Body of pancreas (tissue), 4 donors: ENCODE results near the gene ITGA8. TPM values are rescaled to one million over a fixed set of nuclear protein-coding genes. Genes with fewer than 3 reads are reported as not detected.

ENCODE experiments used
- ATAC-seq: fragments of 150-250 bp; one replicate; pipeline ENCODE4 v1.9.1; 2016
- DNase-seq, 4 donors: peaks; one replicate each; pipeline ENCODE4 v3.0.0-alpha.2; 2019
- H3K27ac ChIP-seq, 4 donors: fragments of 200-600 bp; sonication (generic); 1 replicate in 3 of 4; 2 replicates in 1 of 4; pipeline versions ENCODE4 v1.5.1 to v1.6.1; 2016 to 2019; ENCODE audit warnings: mild to moderate bottlenecking in 1 of 4, mixed read lengths in 1 of 4, moderate library complexity in 1 of 4
- H3K27me3 ChIP-seq, 2 donors: fragments of 200-600 bp; sonication (generic); one replicate each; pipeline ENCODE4 v1.6.0; 2016; ENCODE audit warnings: mild to moderate bottlenecking in 1 of 2
- H3K36me3 ChIP-seq, 2 donors: fragments of 200-600 bp; sonication (generic); replicated peaks in 1 of 2; 2 replicates each; pipeline ENCODE4 v1.5.1; 2016; ENCODE audit warnings: low read depth in 2 of 2; ENCODE audit not compliant: insufficient read depth in 1 of 2
- H3K4me1 ChIP-seq: fragments of 200-600 bp; sonication (generic); one replicate; pipeline ENCODE4 v1.6.0; 2016
- H3K4me3 ChIP-seq, 2 donors: fragments of 200-600 bp; sonication (generic); 1 replicate in 1 of 2; 2 replicates in 1 of 2; pipeline ENCODE4 v1.5.1; 2016 to 2019
- H3K9me3 ChIP-seq, 3 donors: fragments of 200-600 bp; sonication (generic); 1 replicate in 2 of 3; 2 replicates in 1 of 3; pipeline ENCODE4 v1.5.1; 2016
- CTCF ChIP-seq, 7 experiments: fragments of 450-650 bp in 4 of 7; fragments of 200-600 bp in 3 of 7; sonication (generic) in 3 of 7; IDR thresholded peaks; one replicate each; pipeline ENCODE4 v1.5.1; 2016 to 2019; ENCODE audit warnings: antibody characterized with exemption in 7 of 7
- POLR2A ChIP-seq, 3 donors: fragments of 450-650 bp; IDR thresholded peaks; one replicate each; pipeline ENCODE4 v1.6.1; 2016; ENCODE audit warnings: antibody characterized with exemption in 3 of 3, mild to moderate bottlenecking in 2 of 3
- WGBS, 2 donors: methylation state at CpG; one replicate each; pipeline ENCODE4 v1.1.5; 2017; 5-methylcytosine and 5-hydroxymethylcytosine counted together
- intact Hi-C: fragments of 100-400 bp; cut with DNase I; formaldehyde crosslinking; loops from one replicate; pipeline ENCODE4 v1.15.1; 2023
- total RNA-seq, 2 donors: library from RNA; depleted of rRNA; stranded (reverse); fragments of >200 nt; gene quantifications; one replicate each; pipeline ENCODE4 v1.1.0, GENCODE V29; 2016

The ITGA8 gene
- total RNA-seq, 2 donors from 2014 or later = 0.66 to 0.78 TPM

GRCh38 chr10:15620836-15621515 lies 98.7 kb downstream of the ITGA8 start:
- WGBS, 2 donors = 29 to 45% methylated on average over 3 of the region's 3 CpGs
- intact Hi-C loops = no loop called here
- Histone ChIP-seq H3K9me3 (no peaks in the 10 kb centered on the region), H3K4me1 (no peaks in the 10 kb centered on the region), H3K27ac (no peak overlapping the region), H3K36me3 (no peaks in the 10 kb centered on the region), H3K4me3 (no peak overlapping the region), H3K27me3 (no peaks in the 10 kb centered on the region)
- ATAC-seq (no peak), DNase-seq (no peak)
- TF ChIP-seq POLR2A (IDR thresholded peaks at IDR 0.05) (no peak), CTCF (IDR thresholded peaks at IDR 0.05) (no peak)

- no peaks in the 10 kb centered on the region for H3K27me3 ChIP-seq
- ATAC-seq (no peak), DNase-seq (no peak)
- no peaks in the 10 kb centered on the region for H3K36me3 ChIP-seq
- intact Hi-C loops = no loop called here
- no peak overlapping the region for H3K4me3 ChIP-seq
- no peaks in the 10 kb centered on the region for H3K4me1 ChIP-seq
- no peaks in the 10 kb centered on the region for H3K9me3 ChIP-seq
- TF ChIP-seq POLR2A (IDR thresholded peaks at IDR 0.05) (no peak), CTCF (IDR thresholded peaks at IDR 0.05) (no peak)
- 74 to 89% methylated on average over 5 of the region's 5 CpGs for WGBS, 2 donors
- H3K27ac ChIP-seq = no peak overlapping the region
These were observed 99.4 kb downstream of the ITGA8 start for GRCh38 chr10:15620337-15620736.

- DNase-seq = no peak
- H3K27ac ChIP-seq = no peak overlapping the region
- H3K27me3 ChIP-seq = no peaks in the 10 kb centered on the region
- intact Hi-C loops = no loop called here
- no peaks in the 10 kb centered on the region for H3K4me1 ChIP-seq
- no peak overlapping the region for H3K4me3 ChIP-seq
- no peaks in the 10 kb centered on the region for H3K36me3 ChIP-seq
- ATAC-seq = no peak
- TF ChIP-seq CTCF (IDR thresholded peaks at IDR 0.05) (no peak), POLR2A (IDR thresholded peaks at IDR 0.05) (no peak)
- no peaks in the 10 kb centered on the region for H3K9me3 ChIP-seq
- WGBS, 2 donors = 69 to 86% methylated on average over 2 of the region's 2 CpGs
These were observed 110.5 kb downstream of the ITGA8 start for GRCh38 chr10:15609246-15609645.

- Histone ChIP-seq H3K4me3 (no peak overlapping the region), H3K27ac (no peak overlapping the region), H3K27me3 (no peaks in the 10 kb centered on the region), H3K36me3 (no peaks in the 10 kb centered on the region), H3K9me3 (no peaks in the 10 kb centered on the region), H3K4me1 (no peaks in the 10 kb centered on the region)
- DNase-seq (no peak), ATAC-seq (no peak)
- no peak for TF ChIP-seq CTCF (IDR thresholded peaks at IDR 0.05)
- WGBS, 2 donors = 61 to 64% methylated on average over 4 of the region's 4 CpGs
- intact Hi-C loops = no loop called here
These were observed 113.3 kb downstream of the ITGA8 start for GRCh38 chr10:15606377-15606776.

- DNase-seq (no peak), ATAC-seq (no peak)
- intact Hi-C loops = no loop called here
- Histone ChIP-seq H3K27ac (no peak overlapping the region), H3K9me3 (no peaks in the 10 kb centered on the region), H3K27me3 (no peaks in the 10 kb centered on the region), H3K36me3 (no peaks in the 10 kb centered on the region), H3K4me3 (no peak overlapping the region), H3K4me1 (no peaks in the 10 kb centered on the region)
- no peak for TF ChIP-seq POLR2A (IDR thresholded peaks at IDR 0.05)
- no peak for TF ChIP-seq CTCF (IDR thresholded peaks at IDR 0.05)
- WGBS, 2 donors = 56 to 57% methylated on average over 6 of the region's 6 CpGs
These were observed 113.9 kb downstream of the ITGA8 start for GRCh38 chr10:15605740-15606369.
